ENCODE data around the gene HECA. TPM values are rescaled to one million over a fixed set of nuclear protein-coding genes. Genes with fewer than 3 reads are reported as not detected.

Gene HECA
- total RNA-seq, 1 experiment from 2014 or later = 11.6 TPM

GRCh38 chr6:139148557-139149235, 13.8 kb downstream of the HECA start:
- Histone ChIP-seq H3K36me3 (ENCODE audit: low read depth) (no peaks in the 10 kb centered on the region), H3K27ac (no peak overlapping the region), H2AFZ (no peak overlapping the region), H3K79me2 (ENCODE audit: low read depth) (peaks cover 7% of the 10 kb centered on the region; the same call in 1 of the 2 replicates), H4K20me1 (ENCODE audit: insufficient read depth) (peaks cover 6% of the 10 kb centered on the region; the same call in 1 of the 2 replicates), H3K4me1 (replicated peaks; ENCODE audit: insufficient read depth) (no peaks in the 10 kb centered on the region), H3F3A (ENCODE audit: insufficient read depth, low read depth) (no peaks in the 10 kb centered on the region), H3K9me3 (ENCODE audit: insufficient read depth, low read depth) (no peaks in the 10 kb centered on the region), H3K4me3 (no peak overlapping the region), H3K4me2 (no peak overlapping the region), H3K9me2 (ENCODE audit: insufficient read depth) (no peaks in the 10 kb centered on the region), H3K27me3 (ENCODE audit: insufficient read depth, low read depth) (no peaks in the 10 kb centered on the region)
- POLR2A ChIA-PET (ENCODE audit: unreplicated experiment) = no interaction called here
- CTCF ChIA-PET = no interaction called here
- intact Hi-C loops (cut with micrococcal nuclease; ENCODE audit: unreplicated experiment) = no loop called here
- no peak for TF ChIP-seq EZH2 (IDR thresholded peaks at IDR 0.05; ENCODE audit: low read depth)
- no peak for DNase-seq
- BruUV-seq (replicated peaks) = no TSS peak

GRCh38 chr6:139149383-139149782, 14.5 kb downstream of the HECA start:
- H3K79me2 ChIP-seq (ENCODE audit: low read depth) = peaks cover 7% of the 10 kb centered on the region; the same call in 1 of the 2 replicates
- H3K36me3 ChIP-seq (ENCODE audit: low read depth) = no peaks in the 10 kb centered on the region
- BruUV-seq (replicated peaks) = no TSS peak
- no peaks in the 10 kb centered on the region for H3K9me3 ChIP-seq (ENCODE audit: insufficient read depth, low read depth)
- H4K20me1 ChIP-seq (ENCODE audit: insufficient read depth) = peaks cover 6% of the 10 kb centered on the region; the same call in 1 of the 2 replicates
- H3K9me2 ChIP-seq (ENCODE audit: insufficient read depth) = no peaks in the 10 kb centered on the region
- TF ChIP-seq CTCF (conservative IDR thresholded peaks at IDR 0.05) = no peak
- no peak for TF ChIP-seq EZH2 (IDR thresholded peaks at IDR 0.05; ENCODE audit: low read depth)
- H3K27me3 ChIP-seq (ENCODE audit: insufficient read depth, low read depth) = no peaks in the 10 kb centered on the region
- DNase-seq = no peak
- H2AFZ ChIP-seq = no peak overlapping the region
- POLR2A ChIA-PET (ENCODE audit: unreplicated experiment) = no interaction called here
- H3K4me2 ChIP-seq = no peak overlapping the region
- no peak overlapping the region for H3K4me3 ChIP-seq
- no peaks in the 10 kb centered on the region for H3F3A ChIP-seq (ENCODE audit: insufficient read depth, low read depth)
- intact Hi-C loops (cut with micrococcal nuclease; ENCODE audit: unreplicated experiment) = no loop called here
- H3K4me1 ChIP-seq (replicated peaks; ENCODE audit: insufficient read depth) = no peaks in the 10 kb centered on the region
- CTCF ChIA-PET = no interaction called here
- H3K27ac ChIP-seq = no peak overlapping the region

- BruUV-seq (replicated peaks) = no TSS peak
- Histone ChIP-seq H3K9me2 (ENCODE audit: insufficient read depth) (no peaks in the 10 kb centered on the region), H3K36me3 (ENCODE audit: low read depth) (no peaks in the 10 kb centered on the region), H3K4me1 (replicated peaks; ENCODE audit: insufficient read depth) (no peaks in the 10 kb centered on the region), H3K27me3 (ENCODE audit: insufficient read depth, low read depth) (no peaks in the 10 kb centered on the region), H3K4me3 (no peak overlapping the region), H3K4me2 (no peak overlapping the region), H3K79me2 (ENCODE audit: low read depth) (peaks cover 7% of the 10 kb centered on the region; the same call in 1 of the 2 replicates), H2AFZ (no peak overlapping the region), H3F3A (ENCODE audit: insufficient read depth, low read depth) (no peaks in the 10 kb centered on the region), H4K20me1 (ENCODE audit: insufficient read depth) (no peaks in the 10 kb centered on the region; the same call in 1 of the 2 replicates), H3K9me3 (ENCODE audit: insufficient read depth, low read depth) (no peaks in the 10 kb centered on the region), H3K27ac (no peak overlapping the region)
- no peak for DNase-seq
- CTCF ChIA-PET = no interaction called here
- intact Hi-C loops (cut with micrococcal nuclease; ENCODE audit: unreplicated experiment) = no loop called here
- TF ChIP-seq CTCF (conservative IDR thresholded peaks at IDR 0.05) (no peak), EZH2 (IDR thresholded peaks at IDR 0.05; ENCODE audit: low read depth) (no peak)
- POLR2A ChIA-PET (ENCODE audit: unreplicated experiment) = no interaction called here
Observed at GRCh38 chr6:139150920-139151319, 16.0 kb downstream of the HECA start.

Measured in PC-9 (cell line).